Mesenteric fat pad (tissue), 1 donor: ENCODE results near the gene TES. TPM values are rescaled to one million over a fixed set of nuclear protein-coding genes. Genes with fewer than 3 reads are reported as not detected.

Experiments
- DNase-seq: peaks from one replicate; pipeline ENCODE4 v3.0.0-alpha.2; 2020; ENCODE audit warnings: low spot score
- total RNA-seq: library from RNA; stranded (reverse); fragmentation: NEBNext Ultra II Directional; extraction: Animal tissue kit (Norgen Biotek cat#: 25700); gene quantifications from one replicate; pipeline ENCODE4 v1.2.1, GENCODE V29; 2021
- donor health status: DM: yes; HTN: yes; CAD: no.

TES gene
- total RNA-seq, 1 donor from 2014 or later, result 30.3 TPM

GRCh38 chr7:116219288-116219687 is 8.9 kb downstream of the TES start:
- DNase-seq, result no peak

- DNase-seq, result no peak
Measured at GRCh38 chr7:116219834-116220233, 9.5 kb downstream of the TES start.

GRCh38 chr7:116222501-116222900 is 12.2 kb downstream of the TES start:
- DNase-seq, result no peak

GRCh38 chr7:116223588-116223987 is 13.2 kb downstream of the TES start:
- no peak for DNase-seq

GRCh38 chr7:116224492-116225098 is 14.3 kb downstream of the TES start:
- no peak for DNase-seq

GRCh38 chr7:116225860-116226259 is 15.5 kb downstream of the TES start:
- no peak for DNase-seq

- DNase-seq, result no peak
Measured at GRCh38 chr7:116226664-116227063, 16.3 kb downstream of the TES start.

- no peak for DNase-seq
Measured at GRCh38 chr7:116227678-116228239, 17.4 kb downstream of the TES start.

- DNase-seq, result no peak
Measured at GRCh38 chr7:116228241-116228640, 17.9 kb downstream of the TES start.

GRCh38 chr7:116229366-116229765 is 19.0 kb downstream of the TES start:
- no peak for DNase-seq

- no peak for DNase-seq
Measured at GRCh38 chr7:116230191-116231005, 20.1 kb downstream of the TES start.

- no peak for DNase-seq
Measured at GRCh38 chr7:116231543-116231942, 21.2 kb downstream of the TES start.

- DNase-seq, result no peak
Measured at GRCh38 chr7:116231949-116232348, 21.6 kb downstream of the TES start.

GRCh38 chr7:116232350-116232749 is 22.0 kb downstream of the TES start:
- no peak for DNase-seq

GRCh38 chr7:116232920-116233319 is 22.6 kb downstream of the TES start:
- no peak for DNase-seq

GRCh38 chr7:116234517-116235200 is 24.3 kb downstream of the TES start:
- DNase-seq, result no peak

GRCh38 chr7:116235380-116235779 is 25.0 kb downstream of the TES start:
- no peak for DNase-seq

- DNase-seq, result no peak
Measured at GRCh38 chr7:116236020-116236630, 25.8 kb downstream of the TES start.

- DNase-seq, result no peak
Measured at GRCh38 chr7:116239020-116239419, 28.7 kb downstream of the TES start.

GRCh38 chr7:116239434-116239833 is 29.1 kb downstream of the TES start:
- no peak for DNase-seq

GRCh38 chr7:116240024-116240668 is 29.8 kb downstream of the TES start:
- DNase-seq, result no peak
